ENCODE results near the gene SETD5. TPM values are rescaled to one million over a fixed set of nuclear protein-coding genes. Genes with fewer than 3 reads are reported as not detected.

SETD5 gene
- total and polyA plus RNA-seq, 2 donors (not counting 1 experiment from before 2014, with no cell fraction given), result 64.2 to 201 TPM

GRCh38 chr3:9395570-9396300 is 1.7 kb upstream of the SETD5 start:
- POLR2A ChIA-PET, result interaction anchor here (0.7 to 4.3 kb wide), 8 partner anchors 9 to 853 kb away, joined by 3 to 39 read pairs (median 5); partner anchors contain the start of genes ARPC4, CRELD1, TATDN2 and THUMPD3
- Mint-ChIP-seq H3K9me3 (ENCODE audit: insufficient read depth) (no peaks in the 10 kb centered on the region), H3K27me3 (no peaks in the 10 kb centered on the region), H3K4me3 (peak overlapping the region; percentile 89), H3K27ac (peak overlapping the region; percentile 100), H3K4me1 (peaks cover 57% of the 10 kb centered on the region)
- no peaks in the 10 kb centered on the region for H3K9me3 ChIP-seq (ENCODE audit: control extremely low read depth in 1 of 3, control insufficient read depth in 2 of 3, insufficient read depth in 1 of 3, low read length in 2 of 3)
- peak overlapping the region; percentile 94 to 96 for H3K27ac ChIP-seq (ENCODE audit: low read length in 2 of 2)
- peaks cover 85% of the 10 kb centered on the region for H3K79me2 ChIP-seq (ENCODE audit: control insufficient read depth, insufficient read depth, low read length)
- CTCF ChIA-PET, result interaction anchor here (1.4 to 1.9 kb wide), 3 partner anchors 15 to 42 kb away, joined by 5 to 8 read pairs (median 5); partner anchors contain the start of gene THUMPD3
- TF ChIP-seq CTCF (IDR thresholded peaks at IDR 0.05), result no peak
- TF ChIP-seq EZH2 (IDR thresholded peaks at IDR 0.05; ENCODE audit: borderline replicate concordance, insufficient read depth, low read depth, low read length, poor library complexity, severe bottlenecking), result no peak
- peak overlapping the region; percentile 58 to 85 (median 75) for H3K4me3 ChIP-seq (ENCODE audit: control extremely low read depth in 1 of 5, extremely low read depth in 1 of 5, insufficient read depth in 1 of 5, low read depth in 2 of 5, low read length in 4 of 5)
- peaks cover 37 to 48% of the 10 kb centered on the region in 2 donors for H3K4me1 ChIP-seq (ENCODE audit: control insufficient read depth in 2 of 2, insufficient read depth in 2 of 2, low read length in 2 of 2)
- DNase-seq (no peak), ATAC-seq (ENCODE audit: low read depth) (no peak)
- no peaks in the 10 kb centered on the region for H3K27me3 ChIP-seq (replicated peaks in 1 of 4; ENCODE audit: control extremely low read depth in 1 of 4, control insufficient read depth in 3 of 4, insufficient read depth in 4 of 4, low read length in 3 of 4)
- peak overlapping the region; percentile 40 for H2AFZ ChIP-seq (ENCODE audit: insufficient read depth, low read depth, low read length, poor library complexity, severe bottlenecking)
- intact Hi-C loops (cut with micrococcal nuclease), result loop anchor here (1.0 to 5.0 kb wide), 6 partner anchors 32 to 853 kb away; partner anchors contain the start of genes ARPC4, BRPF1, RPUSD3 and TADA3
- 20% methylated on average over 12 of the region's 15 CpGs for WGBS (ENCODE audit: insufficient coverage)
- H3K9ac ChIP-seq (ENCODE audit: low read length), result peak overlapping the region; percentile 83
- peaks cover 68% of the 10 kb centered on the region for H4K20me1 ChIP-seq (ENCODE audit: control insufficient read depth, insufficient read depth, low read length, poor library complexity, severe bottlenecking)
- peak overlapping the region; percentile 88 for H3K4me2 ChIP-seq (replicated peaks; ENCODE audit: low read depth, low read length, poor library complexity, severe bottlenecking)
- H3K36me3 ChIP-seq (replicated peaks in 1 of 2; ENCODE audit: control extremely low read depth in 1 of 2, control insufficient read depth in 1 of 2, extremely low read depth in 1 of 2, insufficient read depth in 2 of 2, low read length in 1 of 2), result peaks cover 4 to 32% of the 10 kb centered on the region in 2 experiments

Measured in B cell (primary cell).